Suppressor macrophage (primary cell): ENCODE measurements around the gene ARTN.
A peak's percentile ranks its signal among the peaks of the same experiment; 100 is the strongest.

ENCODE experiments used
- DNase-seq, 4 experiments: peaks; one replicate each; pipeline ENCODE4 v3.0.0-alpha.2; 2020 to 2022

The ARTN gene

DNA sequence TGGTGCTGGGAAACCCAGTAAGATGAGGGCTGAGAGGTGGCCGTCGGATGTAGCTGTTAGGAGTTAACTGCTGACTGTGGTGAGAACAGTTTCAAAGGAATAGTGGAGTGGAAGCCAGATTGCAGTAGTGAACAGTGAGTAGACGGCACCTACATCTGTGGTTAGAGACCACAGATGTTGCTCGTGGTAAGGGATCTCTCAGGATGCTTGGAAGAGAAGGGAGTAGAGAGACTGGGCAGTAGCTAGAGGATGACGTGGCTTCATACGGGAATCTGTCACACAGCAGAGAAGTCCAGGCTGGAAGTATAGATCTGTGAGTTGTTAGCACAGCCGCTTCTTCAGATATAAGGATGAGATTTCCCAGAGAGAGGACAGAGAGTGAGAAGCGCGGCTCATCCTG is 7.8 kb upstream of the ARTN start:
- no peak for DNase-seq

DNA sequence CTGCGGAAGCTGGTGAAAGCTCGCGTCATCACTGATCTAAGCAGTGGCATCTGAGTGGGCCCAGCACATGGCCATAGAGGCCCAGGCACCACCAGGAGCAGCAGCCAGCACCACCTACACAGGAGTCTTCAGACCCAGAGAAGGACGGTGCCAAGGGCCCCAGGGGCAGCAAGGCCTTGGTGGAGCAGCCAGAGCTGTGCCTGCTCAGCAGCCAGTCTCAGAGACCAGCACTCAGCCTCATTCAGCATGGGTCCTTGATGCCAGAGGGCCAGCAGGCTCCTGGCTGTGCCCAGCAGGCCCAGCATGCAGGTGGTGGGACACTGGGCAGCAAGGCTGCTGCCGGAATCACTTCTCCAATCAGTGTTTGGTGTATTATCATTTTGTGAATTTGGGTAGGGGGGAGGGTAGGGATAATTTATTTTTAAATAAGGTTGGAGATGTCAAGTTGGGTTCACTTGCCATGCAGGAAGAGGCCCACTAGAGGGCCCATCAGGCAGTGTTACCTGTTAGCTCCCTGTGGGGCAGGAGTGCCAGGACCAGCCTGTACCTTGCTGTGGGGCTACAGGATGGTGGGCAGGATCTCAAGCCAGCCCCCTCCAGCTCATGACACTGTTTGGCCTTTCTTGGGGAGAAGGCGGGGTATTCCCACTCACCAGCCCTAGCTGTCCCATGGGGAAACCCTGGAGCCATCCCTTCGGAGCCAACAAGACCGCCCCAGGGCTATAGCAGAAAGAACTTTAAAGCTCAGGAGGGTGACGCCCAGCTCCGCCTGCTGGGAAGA is 3.2 kb upstream of the ARTN start:
- no peak for DNase-seq

DNA sequence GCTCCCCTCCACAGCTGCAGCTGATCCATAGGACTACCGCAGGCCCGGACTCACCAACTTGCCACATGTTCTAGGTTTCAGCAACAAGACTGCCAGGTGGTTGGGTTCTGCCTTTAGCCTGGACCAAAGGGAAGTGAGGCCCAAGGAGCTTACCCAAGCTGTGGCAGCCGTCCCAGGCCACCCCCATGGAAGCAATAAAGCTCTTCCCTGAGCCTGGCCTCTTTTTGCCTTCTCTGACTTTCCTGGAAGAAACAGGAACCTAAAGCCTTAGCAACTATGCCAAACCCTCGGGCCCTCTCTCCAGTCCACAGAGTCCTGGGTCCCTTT is 2.7 kb upstream of the ARTN start:
- peak in 1 of 4 experiments; percentile 8 for DNase-seq

DNA sequence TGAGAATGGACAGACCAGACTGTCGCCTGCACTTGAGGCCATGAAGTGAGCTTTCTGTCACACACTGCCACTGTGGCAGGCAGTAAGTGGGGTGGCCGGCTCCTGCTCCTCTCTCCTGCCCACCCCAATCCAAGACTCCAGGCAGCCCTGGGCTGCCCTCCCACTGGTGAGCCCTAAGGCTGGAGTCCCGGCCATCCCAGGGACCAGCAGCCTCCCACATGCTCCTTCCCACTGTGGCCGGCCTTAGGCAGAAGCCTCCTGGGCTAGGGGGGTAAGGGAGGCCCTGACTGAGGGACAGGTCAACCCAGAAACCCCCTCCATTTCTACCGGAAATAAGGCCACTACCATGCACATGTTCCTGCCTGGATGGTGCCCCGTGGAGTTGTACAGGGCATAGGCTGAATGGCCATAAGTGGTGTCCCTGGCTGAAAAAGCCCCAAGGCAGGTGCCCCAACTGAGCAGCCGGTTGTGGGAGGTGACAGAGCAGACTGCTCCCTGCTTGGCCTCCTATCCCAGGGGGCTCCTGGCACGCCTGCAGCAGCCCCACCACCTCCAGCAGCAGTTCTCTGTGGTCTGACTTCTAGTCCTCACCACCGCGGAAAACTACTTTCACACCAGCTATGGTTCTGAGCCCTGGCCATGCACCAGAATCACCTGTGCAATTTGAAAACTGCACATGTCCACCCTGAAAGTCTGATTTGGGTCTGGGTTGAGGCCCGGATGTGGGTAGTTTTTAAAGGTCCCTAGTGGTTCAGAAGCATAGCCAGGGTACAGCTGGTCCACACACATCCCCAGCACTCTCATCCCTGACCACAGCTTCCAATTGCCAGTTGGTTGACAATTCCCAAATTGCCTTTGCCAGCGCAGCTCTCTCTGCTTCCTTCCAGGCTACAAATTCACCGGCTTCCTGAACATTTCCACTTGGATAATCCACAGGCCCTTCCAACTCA is 1.6 kb upstream of the ARTN start:
- DNase-seq: no peak

DNA sequence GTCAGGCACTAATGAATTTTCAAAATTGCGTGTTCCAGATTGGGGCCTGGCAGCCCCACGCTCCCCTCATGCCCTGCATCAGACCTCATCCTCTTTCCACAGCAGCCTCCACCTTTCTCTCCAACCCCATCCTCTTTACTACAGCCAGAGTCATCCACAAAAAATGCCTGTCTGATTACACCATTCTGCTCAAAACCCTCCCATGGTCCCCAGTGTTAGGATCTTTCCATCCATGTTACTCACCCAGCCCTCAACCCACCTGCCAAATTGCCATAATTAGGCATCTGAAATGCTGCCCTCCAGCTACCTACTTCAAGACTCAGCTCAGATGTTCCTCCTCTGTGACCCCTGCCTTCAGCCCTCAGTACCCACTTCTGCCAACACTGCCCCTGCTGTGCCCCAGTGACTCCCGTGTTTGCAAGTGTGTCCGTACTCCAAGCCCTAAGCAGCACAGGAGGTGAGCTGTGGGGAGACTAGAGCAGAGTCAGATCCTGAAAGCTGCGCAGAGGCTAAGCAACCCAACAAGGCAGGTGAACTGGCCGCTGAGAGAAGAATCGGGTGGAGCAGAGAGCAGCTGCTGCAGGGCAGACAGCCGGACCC is 715 bp upstream of the ARTN start:
- DNase-seq: no peak

DNA sequence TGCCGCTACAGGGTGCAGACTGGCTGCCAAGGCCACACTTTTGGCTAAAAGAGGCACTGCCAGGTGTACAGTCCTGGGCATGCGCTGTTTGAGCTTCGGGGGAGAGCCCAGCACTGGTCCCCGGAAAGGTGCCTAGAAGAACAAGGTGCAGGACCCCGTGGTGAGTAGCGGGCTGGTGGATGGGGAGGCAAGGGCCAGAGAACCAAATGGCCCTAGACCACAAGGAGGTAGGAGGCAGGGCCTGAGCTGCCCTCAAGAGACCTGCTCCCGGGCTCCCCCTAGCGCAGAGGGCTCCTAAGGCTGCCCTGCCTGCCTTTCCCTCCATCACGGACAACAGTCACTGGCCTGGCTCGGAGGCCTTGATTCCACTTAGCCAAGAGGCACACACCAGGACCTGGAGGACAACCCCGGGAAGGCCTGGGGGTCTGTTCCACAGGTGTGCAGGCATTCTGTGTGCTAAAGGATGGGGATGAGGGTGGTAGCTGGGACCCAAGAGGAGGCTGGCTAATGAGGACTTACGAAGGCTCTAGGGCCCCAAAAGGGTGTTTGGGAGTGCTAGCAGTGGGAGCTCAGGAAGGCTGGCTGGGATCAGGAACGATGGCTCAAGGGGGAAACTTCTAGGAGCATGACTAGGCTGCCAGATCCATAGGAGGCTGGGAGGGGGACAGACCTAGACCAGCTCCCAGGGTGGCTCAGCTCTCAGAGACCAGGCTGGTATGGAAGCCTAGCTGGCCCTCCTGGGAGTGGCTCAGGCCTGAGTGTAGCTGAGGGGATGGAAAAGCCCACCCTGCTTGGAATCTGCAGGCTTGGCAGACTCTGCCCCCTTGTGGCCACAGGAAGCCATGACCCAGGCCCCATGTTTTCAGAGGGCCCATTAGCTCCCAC is 742 bp downstream of the ARTN start:
- peak; percentile 77 to 90 (median 82) for DNase-seq

DNA sequence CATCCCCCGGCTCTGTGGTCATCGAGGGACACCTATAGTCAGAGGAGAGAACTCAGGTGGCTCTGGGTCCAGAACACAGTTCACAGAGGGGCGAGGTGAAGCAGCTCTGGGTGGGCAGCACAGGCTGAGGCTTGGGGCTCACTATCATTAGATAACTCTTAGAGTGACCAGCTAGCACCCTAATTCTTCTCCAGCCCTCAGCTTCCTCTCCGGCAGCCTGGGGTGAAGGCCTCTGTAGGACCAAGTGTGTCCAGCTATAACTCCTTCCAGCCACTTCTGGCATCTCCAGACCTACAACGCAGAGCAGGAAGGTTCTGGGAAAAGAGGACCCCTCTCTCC is 1.4 kb downstream of the ARTN start:
- no peak for DNase-seq

DNA sequence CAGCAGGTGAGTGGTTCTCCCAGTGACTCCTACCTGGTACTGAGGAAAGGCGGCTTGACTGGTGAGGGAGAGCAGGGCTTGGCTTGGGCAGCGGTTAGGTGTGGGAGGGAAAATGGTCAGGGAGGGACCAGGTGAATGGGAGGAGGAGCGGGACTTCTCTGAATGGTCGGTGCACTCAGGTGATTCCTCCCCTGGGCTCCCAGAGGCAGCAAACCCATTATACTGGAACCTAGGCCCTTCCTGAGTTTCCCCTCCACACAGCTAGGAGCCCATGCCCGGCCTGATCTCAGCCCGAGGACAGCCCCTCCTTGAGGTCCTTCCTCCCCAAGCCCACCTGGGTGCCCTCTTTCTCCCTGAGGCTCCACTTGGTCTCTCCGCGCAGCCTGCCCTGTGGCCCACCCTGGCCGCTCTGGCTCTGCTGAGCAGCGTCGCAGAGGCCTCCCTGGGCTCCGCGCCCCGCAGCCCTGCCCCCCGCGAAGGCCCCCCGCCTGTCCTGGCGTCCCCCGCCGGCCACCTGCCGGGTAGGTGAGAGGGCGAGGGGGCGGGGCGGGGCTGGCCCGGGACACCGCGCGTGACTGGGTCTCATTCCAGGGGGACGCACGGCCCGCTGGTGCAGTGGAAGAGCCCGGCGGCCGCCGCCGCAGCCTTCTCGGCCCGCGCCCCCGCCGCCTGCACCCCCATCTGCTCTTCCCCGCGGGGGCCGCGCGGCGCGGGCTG is 2.3 kb downstream of the ARTN start:
- peak in 1 of 4 experiments; percentile 17 for DNase-seq

DNA sequence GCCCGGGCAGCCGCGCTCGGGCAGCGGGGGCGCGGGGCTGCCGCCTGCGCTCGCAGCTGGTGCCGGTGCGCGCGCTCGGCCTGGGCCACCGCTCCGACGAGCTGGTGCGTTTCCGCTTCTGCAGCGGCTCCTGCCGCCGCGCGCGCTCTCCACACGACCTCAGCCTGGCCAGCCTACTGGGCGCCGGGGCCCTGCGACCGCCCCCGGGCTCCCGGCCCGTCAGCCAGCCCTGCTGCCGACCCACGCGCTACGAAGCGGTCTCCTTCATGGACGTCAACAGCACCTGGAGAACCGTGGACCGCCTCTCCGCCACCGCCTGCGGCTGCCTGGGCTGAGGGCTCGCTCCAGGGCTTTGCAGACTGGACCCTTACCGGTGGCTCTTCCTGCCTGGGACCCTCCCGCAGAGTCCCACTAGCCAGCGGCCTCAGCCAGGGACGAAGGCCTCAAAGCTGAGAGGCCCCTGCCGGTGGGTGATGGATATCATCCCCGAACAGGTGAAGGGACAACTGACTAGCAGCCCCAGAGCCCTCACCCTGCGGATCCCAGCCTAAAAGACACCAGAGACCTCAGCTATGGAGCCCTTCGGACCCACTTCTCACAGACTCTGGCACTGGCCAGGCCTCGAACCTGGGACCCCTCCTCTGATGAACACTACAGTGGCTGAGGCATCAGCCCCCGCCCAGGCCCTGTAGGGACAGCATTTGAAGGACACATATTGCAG is 3.0 kb downstream of the ARTN start:
- DNase-seq: peak; percentile 64 to 86 (median 72)

DNA sequence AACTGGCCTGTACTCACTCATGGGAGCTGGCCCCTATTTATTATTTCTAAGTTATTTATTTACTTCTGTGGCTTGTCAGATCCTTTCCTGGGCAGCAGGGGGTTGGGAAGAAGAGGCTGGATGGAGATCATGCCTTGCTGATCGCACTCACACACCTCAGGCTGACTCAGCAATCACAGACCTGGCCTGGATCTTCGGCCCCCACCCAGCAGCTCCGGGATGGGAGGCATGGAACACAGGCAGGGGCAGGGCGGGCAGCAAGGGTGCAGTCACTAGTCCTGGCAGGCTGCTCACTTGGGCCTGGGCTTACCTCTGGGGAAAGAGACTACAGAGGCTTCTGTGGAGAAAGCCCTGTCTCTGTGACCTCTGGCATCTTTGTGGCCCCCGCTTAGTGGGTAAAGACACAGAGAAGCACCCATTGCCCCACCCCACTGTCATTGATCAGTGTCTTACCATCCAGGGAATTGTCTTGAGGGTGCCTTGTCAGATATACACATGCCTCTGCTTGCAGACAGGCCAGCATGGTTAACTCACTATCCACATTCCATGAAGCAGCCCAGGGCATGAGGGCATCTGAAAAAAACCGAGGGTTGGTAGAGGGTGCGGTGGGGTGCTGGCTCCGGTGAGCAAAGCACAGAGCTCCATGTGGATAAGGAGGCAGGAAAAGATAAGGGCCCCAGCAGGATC is 3.7 kb downstream of the ARTN start:
- no peak for DNase-seq

DNA sequence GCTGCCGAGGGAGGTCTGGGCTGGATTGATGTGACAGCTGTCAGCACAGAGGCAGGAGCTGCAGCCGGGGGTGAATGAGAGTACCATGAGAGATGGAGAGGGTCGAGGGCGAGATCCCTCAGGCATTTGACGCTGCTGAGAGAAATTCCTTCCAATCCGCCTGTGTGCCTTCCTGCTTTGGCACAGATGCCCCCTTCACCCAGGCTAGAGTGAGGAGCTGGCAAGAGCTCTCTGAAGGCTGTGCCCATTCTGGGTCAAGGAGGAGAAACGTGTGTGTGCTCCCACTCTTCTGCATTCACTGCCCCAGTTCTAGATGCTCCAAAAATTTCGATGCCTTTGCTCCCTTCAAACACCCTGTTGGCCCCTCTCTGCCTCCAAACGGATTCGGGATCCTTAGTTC is 4.8 kb downstream of the ARTN start:
- DNase-seq: no peak

DNA sequence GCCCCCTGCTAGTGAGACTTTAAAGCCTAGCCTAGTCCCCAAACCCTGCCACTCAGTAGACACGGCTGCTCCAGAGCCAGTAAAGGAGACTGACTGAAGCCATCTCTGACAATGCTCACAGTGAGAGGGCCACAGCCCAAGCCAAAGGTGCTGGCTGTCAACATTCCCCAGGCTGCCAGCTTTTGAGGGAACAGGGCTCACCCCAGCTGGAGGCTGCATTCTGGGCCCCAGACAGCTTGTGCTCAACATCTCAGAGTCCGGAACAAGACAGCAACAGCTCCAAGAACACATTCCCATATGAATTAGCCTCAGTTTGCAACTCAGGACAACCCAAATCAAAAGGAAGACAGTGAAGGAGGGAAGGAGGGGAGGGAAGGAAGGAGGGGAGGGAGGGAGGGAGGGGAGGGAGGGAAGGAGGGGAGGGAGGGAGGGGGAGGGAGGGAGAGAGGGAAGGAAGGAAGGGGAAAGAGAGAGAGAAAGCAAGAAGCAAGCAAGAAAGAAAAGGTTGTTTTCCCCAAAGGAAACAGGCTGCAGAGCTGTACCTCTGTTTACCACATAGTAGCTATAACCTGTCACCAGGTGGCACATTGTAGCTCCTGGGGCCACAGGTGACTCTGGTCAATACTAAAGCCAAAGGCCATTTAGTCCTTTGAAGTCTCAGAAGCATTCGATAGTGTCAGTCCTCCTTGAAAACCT is 5.4 kb downstream of the ARTN start:
- DNase-seq: no peak

DNA sequence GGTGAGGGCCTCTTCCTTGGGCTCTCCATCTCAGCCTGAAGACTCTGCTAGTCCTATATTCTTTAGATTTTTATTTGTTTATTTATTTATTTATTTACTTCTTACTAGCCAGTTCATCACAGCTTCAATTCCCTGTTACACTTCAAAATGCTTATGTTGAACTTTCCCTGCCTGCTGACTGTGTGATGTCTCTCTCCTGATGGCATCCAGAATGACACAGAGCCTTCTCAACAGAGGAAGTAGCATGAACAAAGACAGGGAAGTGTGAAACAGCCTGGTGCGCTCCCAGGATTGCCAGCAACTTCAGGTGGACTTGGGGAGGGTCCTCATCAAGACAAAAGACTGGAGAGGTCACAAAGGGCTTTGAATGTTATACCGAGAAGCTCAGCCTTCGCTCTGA is 8.8 kb downstream of the ARTN start:
- peak; percentile 37 to 67 (median 55) for DNase-seq

DNA sequence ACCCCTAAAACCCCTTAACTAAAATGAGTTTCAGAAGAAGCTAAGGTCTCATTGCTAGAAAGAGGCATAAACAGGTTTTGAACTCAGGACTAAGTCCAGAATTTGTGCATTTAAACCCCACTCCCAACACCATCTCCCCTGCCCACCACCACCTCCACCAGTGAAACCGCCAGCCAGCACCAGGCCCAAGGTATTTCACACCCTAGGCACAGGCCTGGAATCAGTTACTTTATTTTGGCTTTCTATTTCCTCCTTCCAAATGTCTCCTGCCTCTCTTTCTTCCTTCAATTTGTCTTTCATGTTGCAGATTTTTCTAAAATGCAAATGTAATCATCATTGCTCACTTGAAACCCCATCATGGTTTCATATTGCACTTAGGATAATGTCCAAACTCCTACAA is 11.3 kb downstream of the ARTN start:
- DNase-seq: no peak

DNA sequence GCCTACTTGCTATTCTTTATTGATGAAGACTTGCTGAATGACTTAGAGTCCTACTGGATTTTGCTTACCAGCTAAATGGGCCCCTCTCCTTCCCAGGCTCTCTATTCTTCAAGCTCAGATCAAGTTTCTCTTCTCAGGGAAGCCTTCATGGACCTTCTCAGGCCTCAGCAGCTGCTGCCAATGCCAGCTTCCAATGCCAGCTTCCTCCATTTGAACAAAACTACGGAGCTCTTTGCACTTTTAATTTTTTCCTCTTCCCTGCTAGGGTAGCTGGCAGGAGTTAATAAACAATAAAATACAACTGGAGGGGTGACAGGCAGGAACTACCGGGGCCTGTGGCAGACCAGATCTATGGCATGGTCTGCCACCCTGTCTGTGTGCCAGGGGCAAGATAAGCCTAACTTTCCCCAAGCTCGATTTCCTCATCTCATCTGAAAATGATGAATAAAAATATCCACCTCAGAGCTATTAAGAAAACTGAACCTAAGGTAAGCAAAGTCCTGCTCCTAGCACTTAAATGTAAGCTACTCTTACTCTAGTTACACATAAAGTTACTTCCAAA is 12.2 kb downstream of the ARTN start:
- DNase-seq: no peak

DNA sequence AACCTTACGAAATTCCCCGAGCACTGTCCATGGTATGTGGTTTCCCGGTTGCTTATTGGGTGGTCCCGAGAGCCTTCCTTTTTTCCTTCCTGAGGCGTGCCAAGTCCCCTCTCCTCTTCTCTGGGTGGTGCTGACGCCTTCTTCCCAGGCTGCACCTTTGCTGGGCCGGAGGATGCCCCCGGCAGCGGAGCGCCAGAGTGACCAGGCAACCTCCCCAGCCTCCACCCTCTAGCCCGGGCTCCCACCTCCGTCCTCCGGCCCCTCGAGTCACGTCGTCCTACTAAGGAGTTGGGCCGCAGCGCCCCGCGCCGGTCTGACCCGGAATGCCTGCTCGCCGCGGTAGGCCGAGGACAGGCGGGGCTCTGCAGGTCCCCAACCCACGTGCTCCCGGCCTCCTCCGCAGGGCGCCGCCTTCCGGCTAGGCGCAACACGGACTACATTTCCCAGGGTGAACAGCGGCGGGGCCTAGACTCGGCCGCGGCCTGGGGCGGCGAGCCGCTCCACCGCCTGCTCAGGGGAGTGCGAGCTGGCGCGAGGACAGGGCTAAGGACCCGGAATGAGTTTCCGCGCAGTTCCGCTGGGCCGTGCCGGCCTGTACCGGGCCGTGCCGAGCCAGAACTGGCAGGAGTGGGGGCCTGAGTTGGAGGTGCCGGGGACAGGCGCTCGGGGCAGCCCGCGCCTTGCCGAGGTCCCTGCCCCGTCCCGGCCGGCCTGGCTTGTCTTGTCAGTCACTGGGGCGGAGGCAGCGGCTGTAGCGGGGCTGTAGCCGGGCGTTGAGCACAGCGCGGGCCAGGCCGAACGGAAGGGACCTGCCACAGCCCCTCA is 12.8 kb downstream of the ARTN start, which contains the start of gene IPO13:
Gene IPO13 (plus strand): TSS at position 715 of the 825 bp plus-strand sequence. CDS start 651 bp downstream, outside the sequence.
- DNase-seq: peak; percentile 97 to 99 (median 98)

DNA sequence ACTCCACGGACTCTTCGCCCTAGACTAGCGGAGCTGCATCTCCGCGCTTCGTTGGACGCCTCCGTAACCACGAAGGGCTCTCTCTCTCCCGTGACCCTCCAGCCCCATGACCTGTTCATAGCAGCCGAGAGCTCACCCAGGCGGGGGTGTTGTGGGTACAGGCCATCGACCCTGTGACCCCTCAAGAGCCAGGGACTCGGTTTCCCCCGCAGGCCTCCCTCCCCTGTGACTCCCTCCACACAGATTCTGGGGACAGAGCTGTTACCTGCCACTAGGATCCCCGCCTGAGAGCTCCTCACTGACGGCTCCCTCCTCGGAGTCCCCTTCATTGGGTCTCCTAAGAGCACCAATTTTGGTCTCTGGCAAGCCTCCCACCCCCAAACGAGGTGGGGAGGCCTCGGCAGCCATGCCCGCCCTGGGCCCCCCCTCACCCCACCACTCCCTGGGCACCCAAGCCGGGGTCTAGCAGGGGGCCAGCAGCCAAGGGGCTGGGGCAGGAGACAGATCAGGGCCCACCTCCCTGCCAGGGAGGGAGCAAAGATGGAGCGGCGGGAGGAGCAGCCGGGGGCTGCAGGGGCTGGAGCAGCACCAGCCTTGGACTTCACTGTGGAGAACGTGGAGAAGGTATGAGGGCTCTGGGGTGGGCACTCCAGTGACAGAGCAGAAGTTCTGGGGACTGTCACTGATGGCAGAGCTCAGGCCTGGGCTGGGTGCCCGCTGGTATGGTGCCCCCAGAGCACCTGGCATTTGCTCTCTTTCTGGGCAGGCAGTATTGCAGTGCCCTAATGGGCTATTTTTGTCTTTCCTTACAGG is 13.7 kb downstream of the ARTN start:
- no peak for DNase-seq
